ENCODE data around the gene PRPH.
"Not testable (repeated sequence)": the region's sequence is repeated elsewhere in the genome, so short reads cannot be mapped to it uniquely, and the experiment has no call there.

PRPH gene

GRCh38 chr12:49301760-49302159, 6.8 kb downstream of the PRPH start:
- DNase-seq (ENCODE audit: low read depth): no peak

- DNase-seq (ENCODE audit: low read depth): no peak
Measured at GRCh38 chr12:49304161-49304560, 9.2 kb downstream of the PRPH start.

GRCh38 chr12:49305762-49306510, 11.0 kb downstream of the PRPH start:
- no peak for DNase-seq (ENCODE audit: low read depth)

GRCh38 chr12:49309386-49309785, 14.4 kb downstream of the PRPH start:
- no peak for DNase-seq (ENCODE audit: low read depth)

GRCh38 chr12:49310451-49311000, 15.6 kb downstream of the PRPH start:
- DNase-seq (ENCODE audit: low read depth): not testable (repeated sequence)

GRCh38 chr12:49314811-49315210, 19.9 kb downstream of the PRPH start:
- no peak for DNase-seq (ENCODE audit: low read depth)

- DNase-seq (ENCODE audit: low read depth): not testable (repeated sequence)
Measured at GRCh38 chr12:49317118-49317517, 22.2 kb downstream of the PRPH start.

GRCh38 chr12:49320411-49321103, 25.6 kb downstream of the PRPH start:
- DNase-seq (ENCODE audit: low read depth): not testable (repeated sequence)

- DNase-seq (ENCODE audit: low read depth): no peak
Measured at GRCh38 chr12:49322367-49322707, 27.4 kb downstream of the PRPH start.

GRCh38 chr12:49322708-49323523, 28.0 kb downstream of the PRPH start, which contains the start of gene TROAP:
TSS of gene TROAP (plus strand) at chr12:49323255. CDS start at chr12:49323609, 354 bp downstream.
- peak; percentile 93 for DNase-seq (ENCODE audit: low read depth)

- no peak for DNase-seq (ENCODE audit: low read depth)
Measured at GRCh38 chr12:49323524-49324097, 28.7 kb downstream of the PRPH start.

- no peak for DNase-seq (ENCODE audit: low read depth)
Measured at GRCh38 chr12:49325606-49326005, 30.7 kb downstream of the PRPH start.

- no peak for DNase-seq (ENCODE audit: low read depth)
Measured at GRCh38 chr12:49327368-49327767, 32.4 kb downstream of the PRPH start.

- no peak for DNase-seq (ENCODE audit: low read depth)
Measured at GRCh38 chr12:49327887-49328286, 32.9 kb downstream of the PRPH start.

GRCh38 chr12:49328816-49329215, 33.9 kb downstream of the PRPH start:
- no peak for DNase-seq (ENCODE audit: low read depth)

GRCh38 chr12:49330032-49330619, 35.2 kb downstream of the PRPH start:
- DNase-seq (ENCODE audit: low read depth): no peak

GRCh38 chr12:49330631-49331379, 35.9 kb downstream of the PRPH start:
- no peak for DNase-seq (ENCODE audit: low read depth)

GRCh38 chr12:49331380-49332222, 36.7 kb downstream of the PRPH start:
- no peak for DNase-seq (ENCODE audit: low read depth)

GRCh38 chr12:49332441-49332861, 37.5 kb downstream of the PRPH start:
- DNase-seq (ENCODE audit: low read depth): no peak

- DNase-seq (ENCODE audit: low read depth): no peak
Measured at GRCh38 chr12:49332891-49333371, 38.0 kb downstream of the PRPH start.

Measured in activated T-cell treated with anti-CD3 and anti-CD28 coated beads for 1 hour (primary cell).